NT2/D1 (cell line): ENCODE data around the gene NOTCH1.

Experiments used
- YY1 ChIP-seq: IDR thresholded peaks from 2 replicates; pipeline ENCODE4 v1.6.1; 2011; ENCODE audit not compliant: insufficient read length, insufficient read depth
- ZNF274 ChIP-seq: IDR thresholded peaks from 2 replicates; pipeline ENCODE4 v1.6.1; 2011; ENCODE audit warnings: mild to moderate bottlenecking, low read depth, low read length

DNA sequence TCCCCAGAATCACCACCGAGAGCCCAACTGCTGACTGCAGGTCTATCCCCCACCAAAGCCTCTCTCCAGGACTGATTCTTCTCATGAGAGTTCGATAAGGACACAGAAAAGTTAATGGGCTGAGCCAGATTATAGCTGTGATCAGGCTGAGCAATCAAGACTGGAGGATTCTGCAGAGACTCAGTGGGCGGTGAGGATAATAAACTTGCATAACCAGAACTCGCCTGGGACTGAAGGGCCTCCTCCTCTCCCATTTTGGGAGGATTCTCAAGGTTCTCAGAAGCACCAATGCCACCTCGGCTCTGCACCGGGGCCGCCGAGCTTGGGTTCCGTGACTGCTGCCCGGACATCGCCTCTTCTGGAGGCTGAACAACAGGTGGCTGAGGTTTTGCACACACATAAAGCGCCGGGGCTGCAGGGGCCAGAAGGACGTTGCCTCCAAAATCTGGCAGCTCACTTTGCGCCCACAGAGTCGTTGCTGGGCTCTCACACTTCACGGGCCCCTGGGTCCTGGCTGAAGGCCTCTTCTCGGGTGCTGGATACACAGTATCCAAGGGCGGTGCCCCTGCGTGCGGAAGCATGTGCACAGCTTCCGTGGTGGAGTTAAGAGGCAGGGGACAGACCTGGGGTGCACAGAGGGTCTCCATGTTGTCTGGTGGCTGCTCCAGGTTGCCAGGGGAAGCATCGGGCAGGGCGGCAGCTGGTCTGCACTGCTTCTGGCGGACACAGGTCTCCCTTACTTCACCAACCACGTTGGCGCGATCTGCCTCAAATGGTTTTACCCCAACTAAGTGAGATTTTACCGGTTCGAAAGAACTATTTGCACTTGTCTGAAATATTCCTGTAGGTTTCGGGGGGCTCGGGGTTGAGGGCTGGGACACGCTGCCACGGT lies 70.6 kb downstream of the NOTCH1 start:
- TF ChIP-seq YY1, result no peak
- TF ChIP-seq ZNF274, result no peak
